HCT116 (cell line): ENCODE data around the gene TK2. TPM values are rescaled to one million over a fixed set of nuclear protein-coding genes. Genes with fewer than 3 reads are reported as not detected.

Experiments used
- ATAC-seq: fragments of 200-7000 bp; cut with Tn5 transposase; 2 replicates; pipeline ENCODE4 v1.9.1; 2020; ENCODE audit warnings: mild to moderate bottlenecking, moderate library complexity
- BruUV-seq: library from RNA; stranded (reverse); fragments of 400-500 nt; replicated peaks from 2 replicates; lab custom pipeline; 2021; lab: Mats Ljungman, UMichigan
- CTCF ChIA-PET: fragments of 300-600 bp; sonication (Branson Sonifier 250); formaldehyde crosslinking; loops from one replicate; lab custom pipeline; 2021; ENCODE audit warnings: antibody characterized with exemption; lab: Charles Lee
- POLR2A ChIA-PET: fragments of 300-600, 350-600 bp; sonication (Branson Sonifier 250); formaldehyde crosslinking; loops from one replicate; lab custom pipeline; 2021; ENCODE audit warnings: antibody characterized with exemption; lab: Charles Lee
- RAD21 ChIA-PET, 2 experiments: fragments of 300-600 bp; sonication (Branson Sonifier 250); formaldehyde crosslinking; loops; one replicate each; lab custom pipeline; 2023; ENCODE audit warnings: low total read pairs in 2 of 2; ENCODE audit not compliant: uncharacterized antibody in 2 of 2, unreplicated experiment in 2 of 2, low non-redundant PET in 1 of 2; lab: Charles Lee
- DNase-seq: peaks from one replicate; pipeline ENCODE4 v3.0.0-alpha.2; 2010; ENCODE audit warnings: low read depth, low spot score
- H2AFZ ChIP-seq: fragments of 200-600 bp; shearing (Covaris generic), sonication (generic); 2 replicates; pipeline ENCODE4 v1.6.1; 2017; ENCODE audit warnings: low read depth, mixed run types, mixed read lengths, antibody characterized with exemption, low read length; ENCODE audit not compliant: poor library complexity, severe bottlenecking
- H3K27ac ChIP-seq: 2 replicates; pipeline ENCODE4 v1.5.1; 2012; ENCODE audit warnings: low read depth, low read length
- H3K27me3 ChIP-seq: fragments of 200-600 bp; sonication (generic); 2 replicates; pipeline ENCODE4 v1.6.1; 2016; ENCODE audit warnings: mixed run types, low read length, mixed read lengths; ENCODE audit not compliant: insufficient read depth
- H3K36me3 ChIP-seq, 2 experiments: fragments of 200-500 bp in 1 of 2; fragments of 200-600 bp in 1 of 2; sonication (Bioruptor generic) in 1 of 2; sonication (generic) in 1 of 2; 2 replicates each; pipeline versions ENCODE4 v1.5.1 to v1.6.1; 2014 to 2016; ENCODE audit warnings: low read length in 2 of 2, inconsistent platforms in 1 of 2, mixed read lengths in 1 of 2, mixed run types in 1 of 2; ENCODE audit not compliant: insufficient read depth in 2 of 2, control insufficient read depth in 1 of 2
- H3K4me1 ChIP-seq, 2 experiments: fragments of 200-600 bp in 1 of 2; sonication (generic) in 1 of 2; 2 replicates each; pipeline versions ENCODE4 v1.5.1 to v1.6.1; 2012 to 2017; ENCODE audit warnings: low read length in 2 of 2, inconsistent platforms in 1 of 2, mild to moderate bottlenecking in 1 of 2, mixed read lengths in 1 of 2, mixed run types in 1 of 2, moderate library complexity in 1 of 2; ENCODE audit not compliant: insufficient read depth in 2 of 2, control insufficient read depth in 1 of 2
- H3K4me2 ChIP-seq: fragments of 200-600 bp; sonication (generic); 2 replicates; pipeline ENCODE4 v1.6.1; 2017; ENCODE audit warnings: mixed run types, low read length, mixed read lengths
- H3K4me3 ChIP-seq, 2 experiments: fragments of 200-600 bp in 1 of 2; sonication (generic) in 1 of 2; replicated peaks in 1 of 2; 2 replicates each; pipeline ENCODE4 v1.5.1; 2011 to 2016; ENCODE audit warnings: low read length in 2 of 2, control low read depth in 1 of 2, low read depth in 1 of 2, mild to moderate bottlenecking in 1 of 2, mixed read lengths in 1 of 2, mixed run types in 1 of 2
- H3K79me2 ChIP-seq: fragments of 200-600 bp; sonication (generic); 2 replicates; pipeline ENCODE4 v1.6.1; 2017; ENCODE audit warnings: mild to moderate bottlenecking, mixed run types, low read length, moderate library complexity, mixed read lengths; ENCODE audit not compliant: insufficient read depth
- H3K9ac ChIP-seq: fragments of 200-600 bp; sonication (generic); 2 replicates; pipeline ENCODE4 v1.6.1; 2016; ENCODE audit warnings: low read length, mixed read lengths
- H3K9me2 ChIP-seq: fragments of 200-600 bp; sonication (generic), shearing (Covaris generic); 2 replicates; pipeline ENCODE4 v1.6.1; 2017; ENCODE audit warnings: mixed run types, mild to moderate bottlenecking, moderate library complexity; ENCODE audit not compliant: insufficient read depth
- H3K9me3 ChIP-seq, 2 experiments: fragments of 200-500 bp in 1 of 2; fragments of 200-600 bp in 1 of 2; sonication (Bioruptor generic) in 1 of 2; sonication (generic) in 1 of 2; 2 replicates each; pipeline ENCODE4 v1.6.1; 2014 to 2017; ENCODE audit warnings: low read length in 2 of 2, mixed read lengths in 2 of 2, inconsistent platforms in 1 of 2, low read depth in 1 of 2, mild to moderate bottlenecking in 1 of 2, mixed run types in 1 of 2, moderate library complexity in 1 of 2; ENCODE audit not compliant: control insufficient read depth in 1 of 2, insufficient read depth in 1 of 2
- H4K20me1 ChIP-seq: fragments of 200-600 bp; sonication (generic), shearing (Covaris generic); 2 replicates; pipeline ENCODE4 v1.6.1; 2017; ENCODE audit warnings: mixed run types, mild to moderate bottlenecking, moderate library complexity; ENCODE audit not compliant: insufficient read depth
- EGR1 ChIP-seq: IDR thresholded peaks from 2 replicates; pipeline ENCODE4 v1.6.1; 2012; ENCODE audit warnings: low read depth
- ELF1 ChIP-seq: IDR thresholded peaks from 2 replicates; pipeline ENCODE4 v1.6.1; 2012; ENCODE audit warnings: low read depth, borderline replicate concordance
- EZH2 ChIP-seq: fragments of 200-600 bp; sonication (generic); IDR thresholded peaks from 2 replicates; pipeline ENCODE4 v1.6.1; 2017; ENCODE audit warnings: antibody characterized with exemption, mixed run types
- EZH2phosphoT487 ChIP-seq: fragments of 200-600 bp; IDR thresholded peaks from 2 replicates; pipeline ENCODE4 v1.6.1; 2018; ENCODE audit warnings: antibody characterized with exemption, borderline replicate concordance
- FOSL1 ChIP-seq: IDR thresholded peaks from 2 replicates; pipeline ENCODE4 v1.6.1; 2012; ENCODE audit warnings: low read depth
- JUND ChIP-seq: IDR thresholded peaks from 2 replicates; pipeline ENCODE4 v1.6.1; 2012
- POLR2A ChIP-seq: IDR thresholded peaks from 2 replicates; pipeline ENCODE4 v1.7.0; 2011; ENCODE audit warnings: borderline replicate concordance; ENCODE audit not compliant: insufficient read depth, insufficient read length; ENCODE audit errors: extremely low read depth
- POLR2AphosphoS5 ChIP-seq: IDR thresholded peaks from 2 replicates; pipeline ENCODE4 v1.6.1; 2011; ENCODE audit warnings: mild to moderate bottlenecking, low read depth, low read length, moderate library complexity
- SP1 ChIP-seq: IDR thresholded peaks from 2 replicates; pipeline ENCODE4 v1.6.1; 2012; ENCODE audit warnings: low read depth
- SRF ChIP-seq: IDR thresholded peaks from 2 replicates; pipeline ENCODE4 v1.6.1; 2012; ENCODE audit warnings: low read depth
- YY1 ChIP-seq: IDR thresholded peaks from 2 replicates; pipeline ENCODE4 v1.6.1; 2011; ENCODE audit warnings: low read length, low read depth, moderate library complexity, mild to moderate bottlenecking; ENCODE audit not compliant: insufficient replicate concordance; ENCODE audit errors: extremely low read depth
- ZBTB33 ChIP-seq: IDR thresholded peaks from 2 replicates; pipeline ENCODE4 v1.6.1; 2011; ENCODE audit warnings: mild to moderate bottlenecking, low read length, moderate library complexity; ENCODE audit not compliant: insufficient replicate concordance; ENCODE audit errors: extremely low read depth
- ZFX ChIP-seq: fragments of 450-650 bp; IDR thresholded peaks from 2 replicates; pipeline ENCODE4 v1.6.1; 2017
- ZNF274 ChIP-seq: fragments of 200-500 bp; sonication (Bioruptor generic); IDR thresholded peaks from 2 replicates; pipeline ENCODE4 v1.6.1; 2014; ENCODE audit warnings: mild to moderate bottlenecking, low read depth, low read length, inconsistent platforms
- intact Hi-C: fragments of 100-400 bp; cut with micrococcal nuclease; formaldehyde crosslinking; loops from 2 replicates; pipeline ENCODE4 v1.10.0; 2022
- total RNA-seq: library from RNA; stranded (reverse); gene quantifications from one replicate; pipeline ENCODE4 v1.2.1, GENCODE V29; 2021; ENCODE audit not compliant: unreplicated experiment
- TF ChIP-seq, protein P1 (sequence below): IDR thresholded peaks from 2 replicates; pipeline ENCODE4 v1.6.1; 2012
- TF ChIP-seq, protein P2 (sequence below): IDR thresholded peaks from 2 replicates; pipeline ENCODE4 v1.6.1; 2012
- TF ChIP-seq, protein P3 (sequence below), 3 experiments: fragments of 200-600 bp in 1 of 3; sonication (generic) in 1 of 3; IDR thresholded peaks in 2 of 3; conservative IDR thresholded peaks in 1 of 3; 2 replicates each; pipeline ENCODE4 v1.5.1; 2012 to 2017; ENCODE audit warnings: low read depth in 2 of 3, low read length in 2 of 3, antibody characterized with exemption in 1 of 3, borderline replicate concordance in 1 of 3, control low read depth in 1 of 3, mild to moderate bottlenecking in 1 of 3, mixed read lengths in 1 of 3, mixed run types in 1 of 3, moderate library complexity in 1 of 3; ENCODE audit not compliant: insufficient read depth in 1 of 3

Gene TK2
- total RNA-seq, 1 experiment from 2014 or later = 15.4 TPM

DNA sequence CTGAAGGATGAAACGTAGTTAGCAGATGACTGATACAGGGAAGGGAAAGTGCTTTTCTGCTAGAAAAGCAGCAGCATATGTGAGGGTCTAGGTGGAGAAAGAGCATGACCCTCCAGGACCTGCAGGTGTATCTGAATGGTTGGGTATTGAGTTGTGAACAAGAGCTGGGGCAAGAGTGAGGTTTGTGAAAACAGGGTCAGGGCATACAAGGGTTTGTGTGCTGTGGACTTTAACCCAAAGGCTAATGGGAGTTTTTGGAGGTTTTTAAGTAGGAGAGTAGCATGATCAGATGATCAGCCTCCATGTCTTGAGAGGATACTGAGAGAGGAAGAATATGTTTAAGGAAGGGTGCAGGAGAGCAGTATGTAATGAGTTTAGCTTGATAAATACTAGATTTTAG lies 10.2 kb upstream of the TK2 start:
- no peaks in the 10 kb centered on the region for H3K9me3 ChIP-seq
- intact Hi-C loops = loop anchor here (5.0 kb wide), 1 partner anchor 312 kb away; no protein-coding TSS in a partner anchor
- H3K4me2 ChIP-seq = no peak overlapping the region
- H3K27ac ChIP-seq = no peak overlapping the region
- ATAC-seq (no peak), DNase-seq (no peak)
- no peaks in the 10 kb centered on the region for H4K20me1 ChIP-seq
- no peak overlapping the region for H3K9ac ChIP-seq
- H3K4me3 ChIP-seq = no peak overlapping the region
- BruUV-seq = no TSS peak
- H2AFZ ChIP-seq = no peak overlapping the region
- ChIA-PET RAD21 (no interaction called here), POLR2A (no interaction called here), CTCF (interaction anchor here (0.7 to 0.8 kb wide), 2 partner anchors 153 to 349 kb away, joined by 3 read pairs; no protein-coding TSS in a partner anchor)
- no peaks in the 10 kb centered on the region for H3K9me2 ChIP-seq
- H3K4me1 ChIP-seq = no peaks in the 10 kb centered on the region
- H3K36me3 ChIP-seq = peaks cover 4% of the 10 kb centered on the region in 2 experiments; a peak in 1 of 4 replicates
- no peaks in the 10 kb centered on the region for H3K27me3 ChIP-seq
- TF ChIP-seq, protein P1, sequence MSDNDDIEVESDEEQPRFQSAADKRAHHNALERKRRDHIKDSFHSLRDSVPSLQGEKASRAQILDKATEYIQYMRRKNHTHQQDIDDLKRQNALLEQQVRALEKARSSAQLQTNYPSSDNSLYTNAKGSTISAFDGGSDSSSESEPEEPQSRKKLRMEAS = no peak
- TF ChIP-seq, all 23 proteins: peak for 0
- peaks cover 7% of the 10 kb centered on the region; the same call in 1 of the 2 replicates for H3K79me2 ChIP-seq

GRCh38 chr16:66554495-66554894 lies 4.6 kb upstream of the TK2 start:
- BruUV-seq = no TSS peak
- peaks cover 26% of the 10 kb centered on the region; the same call in 1 of the 2 replicates for H3K79me2 ChIP-seq
- no peaks in the 10 kb centered on the region for H4K20me1 ChIP-seq
- peaks cover 21 to 35% of the 10 kb centered on the region in 2 experiments for H3K4me1 ChIP-seq
- TF ChIP-seq JUND (no peak), ELF1 (no peak), FOSL1 (no peak), ZNF274 (no peak), SP1 (no peak), POLR2AphosphoS5 (no peak), SRF (no peak), ZBTB33 (no peak), YY1 (no peak), POLR2A (no peak), ZFX (no peak), EGR1 (no peak), EZH2phosphoT487 (no peak), EZH2 (no peak)
- TF ChIP-seq, protein P2, sequence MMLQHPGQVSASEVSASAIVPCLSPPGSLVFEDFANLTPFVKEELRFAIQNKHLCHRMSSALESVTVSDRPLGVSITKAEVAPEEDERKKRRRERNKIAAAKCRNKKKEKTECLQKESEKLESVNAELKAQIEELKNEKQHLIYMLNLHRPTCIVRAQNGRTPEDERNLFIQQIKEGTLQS = no peak
- TF ChIP-seq, protein P1 = no peak
- TF ChIP-seq, protein P3, sequence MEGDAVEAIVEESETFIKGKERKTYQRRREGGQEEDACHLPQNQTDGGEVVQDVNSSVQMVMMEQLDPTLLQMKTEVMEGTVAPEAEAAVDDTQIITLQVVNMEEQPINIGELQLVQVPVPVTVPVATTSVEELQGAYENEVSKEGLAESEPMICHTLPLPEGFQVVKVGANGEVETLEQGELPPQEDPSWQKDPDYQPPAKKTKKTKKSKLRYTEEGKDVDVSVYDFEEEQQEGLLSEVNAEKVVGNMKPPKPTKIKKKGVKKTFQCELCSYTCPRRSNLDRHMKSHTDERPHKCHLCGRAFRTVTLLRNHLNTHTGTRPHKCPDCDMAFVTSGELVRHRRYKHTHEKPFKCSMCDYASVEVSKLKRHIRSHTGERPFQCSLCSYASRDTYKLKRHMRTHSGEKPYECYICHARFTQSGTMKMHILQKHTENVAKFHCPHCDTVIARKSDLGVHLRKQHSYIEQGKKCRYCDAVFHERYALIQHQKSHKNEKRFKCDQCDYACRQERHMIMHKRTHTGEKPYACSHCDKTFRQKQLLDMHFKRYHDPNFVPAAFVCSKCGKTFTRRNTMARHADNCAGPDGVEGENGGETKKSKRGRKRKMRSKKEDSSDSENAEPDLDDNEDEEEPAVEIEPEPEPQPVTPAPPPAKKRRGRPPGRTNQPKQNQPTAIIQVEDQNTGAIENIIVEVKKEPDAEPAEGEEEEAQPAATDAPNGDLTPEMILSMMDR (IDR thresholded peaks at IDR 0.05 in 2 of 3, conservative IDR thresholded peaks at IDR 0.05 in 1 of 3; ENCODE audit: borderline replicate concordance in 1 of 3, insufficient read depth in 1 of 3, low read depth in 2 of 3, low read length in 2 of 3) = no peak
- H3K27ac ChIP-seq = no peak overlapping the region
- no peaks in the 10 kb centered on the region for H3K27me3 ChIP-seq
- H3K36me3 ChIP-seq = peaks cover 2 to 8% of the 10 kb centered on the region in 2 experiments; a peak in 1 of 4 replicates
- RAD21 ChIA-PET = no interaction called here
- H2AFZ ChIP-seq = no peak overlapping the region
- H3K4me2 ChIP-seq = no peak overlapping the region
- CTCF ChIA-PET = no interaction called here
- ATAC-seq (no peak), DNase-seq (no peak)
- POLR2A ChIA-PET = no interaction called here
- no peaks in the 10 kb centered on the region for H3K9me3 ChIP-seq
- intact Hi-C loops = no loop called here
- no peak overlapping the region for H3K9ac ChIP-seq
- no peak overlapping the region for H3K4me3 ChIP-seq
- no peaks in the 10 kb centered on the region for H3K9me2 ChIP-seq
